ENCODE data around the gene GABRB2. TPM values are rescaled to one million over a fixed set of nuclear protein-coding genes. Genes with fewer than 3 reads are reported as not detected.

Gene GABRB2
- total RNA-seq, 4 donors from 2014 or later: 0.61 to 10.1 TPM; not detected in 2

DNA sequence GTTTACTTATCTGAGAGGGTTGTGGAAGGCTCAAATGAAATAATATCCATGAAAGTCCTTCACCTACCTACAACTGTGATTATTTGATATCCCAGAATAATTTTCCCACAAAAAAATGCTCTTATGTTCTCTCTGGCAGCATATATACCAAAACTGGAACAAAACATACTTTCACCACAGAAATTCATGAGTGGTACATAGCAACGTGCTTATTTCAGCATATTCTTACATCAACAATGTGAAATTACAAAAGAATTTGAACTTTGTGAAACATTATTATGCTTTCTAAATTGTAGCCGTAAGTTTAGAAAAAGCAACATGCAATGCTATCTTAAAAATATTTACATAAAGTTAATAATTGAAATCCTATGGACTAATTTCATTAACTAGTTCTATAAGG lies 137.1 kb downstream of the GABRB2 start:
- no peak for DNase-seq
- no peak overlapping the region for H3K4me3 ChIP-seq
- H3K9me3 ChIP-seq: no peaks in the 10 kb centered on the region
- intact Hi-C loops (cut with DNase I; ENCODE audit: low total_unique reads): no loop called here
- no peaks in the 10 kb centered on the region for H3K4me1 ChIP-seq
- H3K27ac ChIP-seq: no peak overlapping the region
- no peak for TF ChIP-seq POLR2A (IDR thresholded peaks at IDR 0.05)
- TF ChIP-seq, protein P1, sequence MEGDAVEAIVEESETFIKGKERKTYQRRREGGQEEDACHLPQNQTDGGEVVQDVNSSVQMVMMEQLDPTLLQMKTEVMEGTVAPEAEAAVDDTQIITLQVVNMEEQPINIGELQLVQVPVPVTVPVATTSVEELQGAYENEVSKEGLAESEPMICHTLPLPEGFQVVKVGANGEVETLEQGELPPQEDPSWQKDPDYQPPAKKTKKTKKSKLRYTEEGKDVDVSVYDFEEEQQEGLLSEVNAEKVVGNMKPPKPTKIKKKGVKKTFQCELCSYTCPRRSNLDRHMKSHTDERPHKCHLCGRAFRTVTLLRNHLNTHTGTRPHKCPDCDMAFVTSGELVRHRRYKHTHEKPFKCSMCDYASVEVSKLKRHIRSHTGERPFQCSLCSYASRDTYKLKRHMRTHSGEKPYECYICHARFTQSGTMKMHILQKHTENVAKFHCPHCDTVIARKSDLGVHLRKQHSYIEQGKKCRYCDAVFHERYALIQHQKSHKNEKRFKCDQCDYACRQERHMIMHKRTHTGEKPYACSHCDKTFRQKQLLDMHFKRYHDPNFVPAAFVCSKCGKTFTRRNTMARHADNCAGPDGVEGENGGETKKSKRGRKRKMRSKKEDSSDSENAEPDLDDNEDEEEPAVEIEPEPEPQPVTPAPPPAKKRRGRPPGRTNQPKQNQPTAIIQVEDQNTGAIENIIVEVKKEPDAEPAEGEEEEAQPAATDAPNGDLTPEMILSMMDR (IDR thresholded peaks at IDR 0.05): no peak
- peaks cover 0 to 3% of the 10 kb centered on the region in 2 donors for H3K27me3 ChIP-seq
- no peaks in the 10 kb centered on the region for H3K36me3 ChIP-seq

DNA sequence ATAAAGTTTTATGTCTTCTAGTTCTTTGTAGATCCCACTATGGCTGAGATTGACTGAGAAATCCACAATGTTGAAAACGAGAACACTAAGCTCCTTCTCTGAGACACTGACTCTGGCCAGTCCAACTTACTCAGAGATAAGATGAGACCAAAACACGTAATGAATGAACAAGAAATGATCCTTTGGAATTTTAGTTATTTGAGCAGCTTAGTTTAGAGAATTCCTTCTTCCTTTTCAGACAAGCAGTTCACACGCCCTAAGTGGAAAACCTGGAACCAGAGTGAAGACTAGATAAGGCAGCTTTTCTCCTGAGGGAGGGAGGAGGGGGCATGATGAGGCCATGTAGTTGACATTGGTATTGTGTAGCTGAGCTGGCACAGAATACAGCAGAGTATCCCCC lies 139.6 kb downstream of the GABRB2 start:
- TF ChIP-seq POLR2A (IDR thresholded peaks at IDR 0.05): no peak
- TF ChIP-seq, protein P1 (IDR thresholded peaks at IDR 0.05): no peak
- Histone ChIP-seq H3K27ac (no peak overlapping the region), H3K27me3 (peaks cover 0 to 3% of the 10 kb centered on the region in 2 donors), H3K36me3 (no peaks in the 10 kb centered on the region), H3K4me1 (no peaks in the 10 kb centered on the region), H3K9me3 (no peaks in the 10 kb centered on the region), H3K4me3 (no peak overlapping the region)
- intact Hi-C loops (cut with DNase I; ENCODE audit: low total_unique reads): no loop called here
- no peak for DNase-seq

DNA sequence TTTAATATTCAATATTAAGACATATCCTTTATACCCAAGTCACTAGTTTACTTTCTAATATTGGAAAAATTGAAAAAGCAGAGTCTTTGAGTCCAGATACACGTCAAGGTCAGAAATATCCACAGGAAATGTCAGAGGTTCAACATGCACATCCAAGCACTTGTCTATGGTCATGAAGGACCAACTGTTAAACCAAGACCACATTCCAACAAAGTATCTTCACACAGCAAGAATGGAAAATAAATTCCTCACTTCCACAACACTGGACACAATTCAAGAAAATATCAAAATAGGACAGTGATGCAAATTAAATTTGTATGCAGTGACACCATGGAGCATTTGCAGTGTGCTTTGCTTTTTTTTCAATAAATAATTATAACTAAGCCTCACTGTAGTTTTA lies 142.5 kb downstream of the GABRB2 start:
- intact Hi-C loops (cut with DNase I; ENCODE audit: low total_unique reads): no loop called here
- TF ChIP-seq, protein P1 (IDR thresholded peaks at IDR 0.05): no peak
- TF ChIP-seq POLR2A (IDR thresholded peaks at IDR 0.05): no peak
- no peaks in the 10 kb centered on the region for H3K9me3 ChIP-seq
- H3K36me3 ChIP-seq: no peaks in the 10 kb centered on the region
- no peak overlapping the region for H3K4me3 ChIP-seq
- peaks cover 0 to 3% of the 10 kb centered on the region in 2 donors for H3K27me3 ChIP-seq
- no peaks in the 10 kb centered on the region for H3K4me1 ChIP-seq
- no peak for DNase-seq
- no peak overlapping the region for H3K27ac ChIP-seq

DNA sequence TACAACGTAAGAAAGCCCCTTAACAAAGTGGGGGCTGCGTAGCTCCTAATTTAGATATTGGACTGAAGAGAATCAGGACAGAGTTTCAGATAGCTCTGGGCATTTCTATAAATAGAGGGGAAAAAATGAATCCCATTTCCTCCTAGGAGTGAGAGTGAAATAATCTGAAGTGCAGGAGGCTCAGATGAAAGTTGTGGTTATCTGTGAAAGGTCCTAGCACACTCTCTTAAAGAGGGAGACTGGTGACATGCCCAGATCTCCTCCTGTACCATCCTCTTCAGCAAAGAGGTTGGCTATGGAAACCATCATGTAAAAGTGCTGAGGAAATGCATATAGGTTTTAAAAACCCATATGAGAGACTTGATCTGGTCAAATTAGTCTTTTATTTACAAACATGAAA lies 143.4 kb downstream of the GABRB2 start:
- Histone ChIP-seq H3K4me3 (no peak overlapping the region), H3K36me3 (no peaks in the 10 kb centered on the region), H3K9me3 (no peaks in the 10 kb centered on the region), H3K4me1 (no peaks in the 10 kb centered on the region), H3K27me3 (peaks cover 0 to 3% of the 10 kb centered on the region in 2 donors), H3K27ac (no peak overlapping the region)
- no peak for DNase-seq
- intact Hi-C loops (cut with DNase I; ENCODE audit: low total_unique reads): no loop called here
- no peak for TF ChIP-seq POLR2A (IDR thresholded peaks at IDR 0.05)
- TF ChIP-seq, protein P1 (IDR thresholded peaks at IDR 0.05): no peak

DNA sequence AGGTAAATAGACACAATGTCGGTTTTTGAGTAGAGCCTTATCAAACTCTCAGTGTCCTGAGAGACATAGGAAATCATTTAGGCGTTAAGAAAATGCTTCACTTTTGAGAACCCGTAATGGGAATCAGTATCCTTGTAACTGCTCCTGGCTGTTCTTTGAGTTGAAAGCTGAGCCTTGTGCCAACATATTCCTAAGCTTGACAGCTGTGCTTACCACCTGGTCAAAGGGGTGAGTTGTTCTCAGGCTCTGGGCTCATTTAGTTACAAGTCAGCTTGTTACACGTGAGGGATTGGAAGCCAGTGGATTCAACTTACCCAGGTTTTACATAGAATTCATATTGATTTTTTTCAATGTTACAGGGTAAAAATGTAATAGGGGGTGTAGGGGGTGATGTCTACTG lies 145.9 kb downstream of the GABRB2 start:
- Histone ChIP-seq H3K27ac (no peak overlapping the region), H3K36me3 (no peaks in the 10 kb centered on the region), H3K27me3 (no peaks in the 10 kb centered on the region), H3K9me3 (no peaks in the 10 kb centered on the region), H3K4me3 (no peak overlapping the region), H3K4me1 (no peaks in the 10 kb centered on the region)
- DNase-seq: no peak
- TF ChIP-seq, protein P1 (IDR thresholded peaks at IDR 0.05): no peak
- no peak for TF ChIP-seq POLR2A (IDR thresholded peaks at IDR 0.05)
- intact Hi-C loops (cut with DNase I; ENCODE audit: low total_unique reads): no loop called here

All from uterus (tissue), 4 donors.